Panc1 (cell line): ENCODE data around the gene SV2B. TPM values are rescaled to one million over a fixed set of nuclear protein-coding genes. Genes with fewer than 3 reads are reported as not detected.

Source experiments
- ATAC-seq: fragments of 200-7000 bp; cut with Tn5 transposase; 2 replicates; pipeline ENCODE4 v1.9.1; 2020; ENCODE audit warnings: mild to moderate bottlenecking, moderate library complexity
- BruUV-seq: library from RNA; stranded (reverse); fragments of 400-500 nt; replicated peaks from 2 replicates; lab custom pipeline; 2021; lab: Mats Ljungman, UMichigan
- CTCF ChIA-PET: fragments of 300-600 bp; sonication (Branson Sonifier 250); formaldehyde crosslinking; loops from one replicate; lab custom pipeline; 2022; ENCODE audit warnings: antibody characterized with exemption; lab: Charles Lee
- POLR2A ChIA-PET: fragments of 300-600 bp; sonication (Branson Sonifier 250); formaldehyde crosslinking; loops from one replicate; lab custom pipeline; 2022; ENCODE audit warnings: antibody characterized with exemption; lab: Charles Lee
- DNase-seq: peaks from one replicate; pipeline ENCODE4 v3.0.0-alpha.2; 2010; ENCODE audit warnings: low read depth, low spot score
- H3K27ac ChIP-seq: 2 replicates; pipeline ENCODE4 v1.5.1; 2011; ENCODE audit warnings: mild to moderate bottlenecking, low read length, inconsistent platforms
- H3K27me3 ChIP-seq: fragments of 200-500 bp; sonication (Bioruptor generic); 2 replicates; pipeline ENCODE4 v1.6.0; 2014; ENCODE audit warnings: low read length, inconsistent platforms; ENCODE audit not compliant: control insufficient read depth, insufficient read depth
- H3K36me3 ChIP-seq: fragments of 200-500 bp; sonication (Bioruptor generic); 2 replicates; pipeline ENCODE4 v1.5.1; 2014; ENCODE audit warnings: inconsistent platforms, mild to moderate bottlenecking, low read length, moderate library complexity; ENCODE audit not compliant: control insufficient read depth, insufficient read depth
- H3K4me1 ChIP-seq: 2 replicates; pipeline ENCODE4 v1.5.1; 2011; ENCODE audit warnings: inconsistent platforms, mild to moderate bottlenecking, low read length, moderate library complexity; ENCODE audit not compliant: control insufficient read depth, insufficient read depth
- H3K4me3 ChIP-seq, 2 experiments: 2 replicates each; pipeline ENCODE4 v1.5.1; 2011 to 2012; ENCODE audit warnings: low read depth in 2 of 2, low read length in 2 of 2, mild to moderate bottlenecking in 2 of 2, inconsistent platforms in 1 of 2, moderate library complexity in 1 of 2
- H3K9me3 ChIP-seq: fragments of 200-500 bp; sonication (Bioruptor generic); 2 replicates; pipeline ENCODE4 v1.5.1; 2014; ENCODE audit warnings: low read depth, mild to moderate bottlenecking, inconsistent platforms, low read length, moderate library complexity; ENCODE audit not compliant: control insufficient read depth, insufficient read depth
- CTCF ChIP-seq: fragments of 450-650 bp; IDR thresholded peaks from 2 replicates; pipeline ENCODE4 v1.5.1; 2017; ENCODE audit warnings: mild to moderate bottlenecking
- POLR2AphosphoS5 ChIP-seq: IDR thresholded peaks from 2 replicates; pipeline ENCODE4 v1.6.1; 2012; ENCODE audit warnings: mild to moderate bottlenecking, low read depth, low read length, moderate library complexity
- SIN3A ChIP-seq: IDR thresholded peaks from 2 replicates; pipeline ENCODE4 v1.6.1; 2012; ENCODE audit warnings: low read depth, mild to moderate bottlenecking, low read length, moderate library complexity, borderline replicate concordance; ENCODE audit not compliant: insufficient read depth
- TCF7L2 ChIP-seq: IDR thresholded peaks from 2 replicates; pipeline ENCODE4 v1.6.1; 2011; ENCODE audit warnings: mild to moderate bottlenecking, low read depth, low read length, inconsistent platforms
- in situ Hi-C: cut with HindIII; loops from 2 replicates; pipeline ENCODE4 v1.10.0; 2016; ENCODE audit warnings: low sequenced_read_pairs, low pct_unique_long_range_greater_than_20kb
- intact Hi-C: fragments of 100-400 bp; cut with micrococcal nuclease; formaldehyde crosslinking; loops from one replicate; pipeline ENCODE4 v1.10.0; 2022; ENCODE audit not compliant: unreplicated experiment
- total RNA-seq: library from RNA; stranded (reverse); gene quantifications from one replicate; pipeline ENCODE4 v1.2.1, GENCODE V29; 2021; ENCODE audit not compliant: unreplicated experiment
- TF ChIP-seq, protein P1 (sequence below), 2 experiments: IDR thresholded peaks; 2 replicates each; pipeline ENCODE4 v1.6.1; 2011 to 2012; ENCODE audit warnings: low read depth in 2 of 2, control low read depth in 1 of 2, low read length in 1 of 2, mild to moderate bottlenecking in 1 of 2, moderate library complexity in 1 of 2; ENCODE audit not compliant: insufficient read depth in 1 of 2

Gene SV2B
- total RNA-seq, 1 experiment from 2014 or later, result not detected

- TF ChIP-seq SIN3A, result no peak
- TF ChIP-seq TCF7L2, result no peak
- TF ChIP-seq CTCF, result no peak
- TF ChIP-seq POLR2AphosphoS5, result no peak
- TF ChIP-seq, protein P1, sequence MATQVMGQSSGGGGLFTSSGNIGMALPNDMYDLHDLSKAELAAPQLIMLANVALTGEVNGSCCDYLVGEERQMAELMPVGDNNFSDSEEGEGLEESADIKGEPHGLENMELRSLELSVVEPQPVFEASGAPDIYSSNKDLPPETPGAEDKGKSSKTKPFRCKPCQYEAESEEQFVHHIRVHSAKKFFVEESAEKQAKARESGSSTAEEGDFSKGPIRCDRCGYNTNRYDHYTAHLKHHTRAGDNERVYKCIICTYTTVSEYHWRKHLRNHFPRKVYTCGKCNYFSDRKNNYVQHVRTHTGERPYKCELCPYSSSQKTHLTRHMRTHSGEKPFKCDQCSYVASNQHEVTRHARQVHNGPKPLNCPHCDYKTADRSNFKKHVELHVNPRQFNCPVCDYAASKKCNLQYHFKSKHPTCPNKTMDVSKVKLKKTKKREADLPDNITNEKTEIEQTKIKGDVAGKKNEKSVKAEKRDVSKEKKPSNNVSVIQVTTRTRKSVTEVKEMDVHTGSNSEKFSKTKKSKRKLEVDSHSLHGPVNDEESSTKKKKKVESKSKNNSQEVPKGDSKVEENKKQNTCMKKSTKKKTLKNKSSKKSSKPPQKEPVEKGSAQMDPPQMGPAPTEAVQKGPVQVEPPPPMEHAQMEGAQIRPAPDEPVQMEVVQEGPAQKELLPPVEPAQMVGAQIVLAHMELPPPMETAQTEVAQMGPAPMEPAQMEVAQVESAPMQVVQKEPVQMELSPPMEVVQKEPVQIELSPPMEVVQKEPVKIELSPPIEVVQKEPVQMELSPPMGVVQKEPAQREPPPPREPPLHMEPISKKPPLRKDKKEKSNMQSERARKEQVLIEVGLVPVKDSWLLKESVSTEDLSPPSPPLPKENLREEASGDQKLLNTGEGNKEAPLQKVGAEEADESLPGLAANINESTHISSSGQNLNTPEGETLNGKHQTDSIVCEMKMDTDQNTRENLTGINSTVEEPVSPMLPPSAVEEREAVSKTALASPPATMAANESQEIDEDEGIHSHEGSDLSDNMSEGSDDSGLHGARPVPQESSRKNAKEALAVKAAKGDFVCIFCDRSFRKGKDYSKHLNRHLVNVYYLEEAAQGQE (IDR thresholded peaks at IDR 0.05; ENCODE audit: insufficient read depth in 1 of 2, low read depth in 2 of 2, low read length in 1 of 2), result no peak
- CTCF ChIA-PET, result no interaction called here
- no peaks in the 10 kb centered on the region for H3K4me1 ChIP-seq
- DNase-seq (no peak), ATAC-seq (no peak)
- H3K9me3 ChIP-seq, result no peaks in the 10 kb centered on the region
- no peak overlapping the region for H3K27ac ChIP-seq
- H3K4me3 ChIP-seq, result no peak overlapping the region
- H3K27me3 ChIP-seq, result peaks cover 10% of the 10 kb centered on the region
- intact Hi-C loops (no loop called here), in situ Hi-C loops (no loop called here)
- BruUV-seq, result no TSS peak
- no peaks in the 10 kb centered on the region for H3K36me3 ChIP-seq
- POLR2A ChIA-PET, result interaction anchor here (0.7 kb wide), 1 partner anchor 166 kb away, joined by 5 read pairs; no protein-coding TSS in a partner anchor
Observed at GRCh38 chr15:91216000-91216399, 115.9 kb downstream of the SV2B start.

- CTCF ChIA-PET, result no interaction called here
- no TSS peak for BruUV-seq
- Histone ChIP-seq H3K36me3 (no peaks in the 10 kb centered on the region), H3K4me1 (no peaks in the 10 kb centered on the region), H3K27me3 (peaks cover 13% of the 10 kb centered on the region), H3K9me3 (no peaks in the 10 kb centered on the region), H3K27ac (no peak overlapping the region), H3K4me3 (no peak overlapping the region)
- TF ChIP-seq POLR2AphosphoS5, result no peak
- no peak for TF ChIP-seq SIN3A
- TF ChIP-seq, protein P1 (IDR thresholded peaks at IDR 0.05; ENCODE audit: insufficient read depth in 1 of 2, low read depth in 2 of 2, low read length in 1 of 2), result no peak
- no peak for TF ChIP-seq CTCF
- TF ChIP-seq TCF7L2, result no peak
- in situ Hi-C loops (no loop called here), intact Hi-C loops (no loop called here)
- no peak for ATAC-seq
- POLR2A ChIA-PET, result no interaction called here
- no peak for DNase-seq
Observed at GRCh38 chr15:91219206-91219605, 119.1 kb downstream of the SV2B start.
